Measurements from ENCODE around the gene NFYB.
A peak's percentile ranks its signal among the peaks of the same experiment; 100 is the strongest.
"Not testable (repeated sequence)": the region's sequence is repeated elsewhere in the genome, so short reads cannot be mapped to it uniquely, and the experiment has no call there.

Gene NFYB

GRCh38 chr12:104155711-104156555 lies 17.9 kb upstream of the NFYB start:
- DNase-seq = no peak

DNA sequence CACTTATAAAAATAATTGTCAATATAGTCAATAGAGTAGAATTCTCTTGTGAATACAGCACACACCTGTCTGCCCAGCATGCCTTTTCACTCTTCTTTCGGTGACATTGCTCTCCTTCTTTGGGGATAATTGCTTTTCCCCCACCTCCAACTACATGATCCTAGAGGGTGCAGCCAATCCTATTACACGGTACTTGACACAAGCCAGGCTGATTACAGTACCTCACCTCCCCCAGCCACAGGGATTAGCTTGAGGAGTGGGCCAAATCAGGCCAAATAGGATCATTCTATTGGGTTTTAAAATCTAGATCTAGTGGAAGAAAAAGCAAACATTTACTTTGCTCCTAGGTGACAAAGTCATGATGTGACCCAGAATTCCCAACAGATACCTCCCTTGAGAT lies 16.8 kb upstream of the NFYB start:
- no peak for DNase-seq

- no peak for DNase-seq
Observed at GRCh38 chr12:104154286-104154685, 16.3 kb upstream of the NFYB start.

- DNase-seq = no peak
Observed at GRCh38 chr12:104152685-104153241, 14.8 kb upstream of the NFYB start.

GRCh38 chr12:104150416-104150815 lies 12.4 kb upstream of the NFYB start:
- DNase-seq = no peak

GRCh38 chr12:104147346-104147745 lies 9.3 kb upstream of the NFYB start:
- DNase-seq = no peak

GRCh38 chr12:104143918-104144317 lies 5.9 kb upstream of the NFYB start:
- DNase-seq = no peak

DNA sequence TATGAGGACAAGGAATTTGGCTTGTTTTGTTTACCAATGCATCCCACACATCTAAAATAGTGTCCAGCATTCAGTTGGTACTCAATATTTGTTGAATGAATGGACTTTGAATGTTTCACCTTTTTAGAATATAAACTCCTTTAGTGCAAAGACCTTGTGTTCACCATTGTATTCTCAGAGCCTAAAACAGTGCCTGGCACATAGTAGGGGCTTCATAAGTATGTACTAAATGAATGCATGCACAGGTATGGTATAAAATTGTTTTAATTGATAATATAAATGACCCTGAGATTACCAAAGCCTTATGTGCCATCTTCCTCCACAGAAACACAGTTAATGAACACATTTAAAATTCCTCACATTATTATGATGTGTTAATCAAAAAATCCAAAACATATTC lies 5.0 kb upstream of the NFYB start:
- no peak for DNase-seq

GRCh38 chr12:104142543-104142942 lies 4.5 kb upstream of the NFYB start:
- DNase-seq = no peak

DNA sequence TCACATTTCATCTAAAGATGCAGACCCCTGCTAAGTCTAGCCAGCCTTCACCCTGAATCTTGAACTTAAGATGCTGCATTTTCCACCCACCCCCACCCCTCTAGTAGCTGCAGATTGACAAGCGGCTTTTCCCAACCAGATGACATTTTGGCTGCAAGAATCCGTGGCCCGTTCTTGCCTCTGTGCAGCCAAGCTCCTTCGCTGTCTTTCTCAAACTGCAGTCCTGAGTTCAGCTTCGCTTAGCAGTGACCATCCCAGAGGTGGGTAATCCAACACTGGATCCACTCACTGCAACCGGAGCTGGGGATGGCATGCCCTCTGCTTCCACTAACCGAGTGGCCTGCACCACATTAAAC lies 765 bp upstream of the NFYB start:
- DNase-seq = no peak

GRCh38 chr12:104137001-104137901 lies 759 bp downstream of the NFYB start:
- peak; percentile 62 for DNase-seq

- DNase-seq = peak; percentile 40
Observed at GRCh38 chr12:104136577-104136976, 1.4 kb downstream of the NFYB start.

DNA sequence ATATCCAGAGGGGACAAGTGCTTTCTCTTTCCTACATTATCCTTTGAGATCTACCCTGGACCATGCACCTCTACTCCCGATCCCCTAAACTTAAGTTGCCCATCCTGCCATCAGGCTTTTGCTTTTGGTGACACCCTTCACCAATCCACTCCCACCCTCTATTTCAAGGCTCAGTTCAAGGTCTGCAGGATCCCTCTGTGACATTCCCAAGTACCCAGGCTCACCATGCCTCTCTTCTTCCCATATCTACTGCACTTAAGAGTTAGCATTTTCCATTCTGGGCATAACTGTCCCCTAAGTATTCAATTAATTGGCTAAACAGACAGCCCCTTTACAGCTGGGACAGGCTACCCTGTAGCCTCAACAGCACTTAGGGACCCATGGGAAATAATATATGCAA lies 3.1 kb downstream of the NFYB start:
- no peak for DNase-seq

DNA sequence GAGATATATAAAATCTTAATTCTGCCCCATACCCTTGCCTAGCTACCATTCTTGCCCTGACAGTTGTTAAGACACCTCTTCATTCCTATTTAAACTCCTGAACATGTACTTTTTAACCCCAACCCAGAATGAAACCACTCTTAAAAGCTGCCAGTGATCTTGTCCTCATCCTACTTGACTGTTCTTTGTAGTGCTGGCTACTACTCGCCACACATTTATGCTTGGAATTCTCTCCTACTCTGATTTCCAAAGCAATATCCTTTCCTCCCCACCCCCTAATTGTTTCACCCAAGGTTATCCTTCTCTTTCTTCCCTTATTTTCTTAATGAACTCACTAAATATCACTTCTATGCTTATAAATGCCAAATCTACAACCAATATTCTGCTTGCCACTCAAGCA lies 4.1 kb downstream of the NFYB start:
- peak; percentile 23 for DNase-seq

DNA sequence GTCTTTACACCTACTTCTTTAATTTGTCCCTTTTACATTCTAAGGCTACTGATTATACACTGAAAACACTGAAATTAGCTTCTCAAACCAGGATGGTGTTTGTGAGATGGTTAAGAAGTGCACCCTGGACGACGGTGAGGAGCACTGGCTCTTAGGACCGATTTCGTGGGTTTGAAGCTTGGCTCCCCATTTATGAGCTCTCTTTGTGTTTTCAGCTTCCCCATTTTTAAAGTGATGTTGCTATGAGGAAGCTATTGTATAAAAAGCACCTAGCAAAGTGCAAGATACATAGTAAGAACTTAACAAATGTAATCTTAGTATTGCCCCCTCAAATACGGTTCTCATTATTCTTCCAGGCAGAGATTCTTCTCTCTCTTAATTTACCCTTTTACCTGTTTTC lies 4.7 kb downstream of the NFYB start:
- DNase-seq = no peak

DNA sequence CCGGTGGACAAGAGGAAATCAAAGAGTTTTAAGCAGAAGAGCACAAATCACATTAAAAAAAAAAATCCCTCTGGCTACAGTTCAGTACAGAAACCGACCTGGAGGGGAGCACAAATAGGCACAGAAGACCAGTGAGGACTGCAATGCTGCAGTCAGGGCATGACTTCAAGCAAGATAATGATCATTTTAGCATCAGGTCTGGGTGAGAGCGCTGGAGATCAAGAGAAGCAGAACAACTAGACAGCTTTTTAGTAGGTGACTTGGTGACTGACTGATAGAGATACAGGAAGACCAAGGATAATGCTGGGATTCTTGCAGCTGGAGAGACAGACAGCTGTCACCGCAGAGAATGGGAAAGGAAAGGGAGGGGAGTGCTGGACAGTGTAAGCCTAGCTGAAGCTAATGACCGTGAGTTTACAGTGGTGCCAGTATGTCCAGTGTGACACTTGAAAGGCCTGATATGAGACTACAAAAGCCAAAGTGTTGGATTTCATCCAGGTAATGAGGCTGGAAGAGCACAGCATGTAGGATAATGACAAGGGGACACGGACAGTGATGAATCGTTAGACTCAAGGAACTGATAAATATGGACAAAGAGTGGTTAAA lies 5.6 kb downstream of the NFYB start:
- no peak for DNase-seq

GRCh38 chr12:104131609-104132008 lies 6.4 kb downstream of the NFYB start:
- no peak for DNase-seq

DNA sequence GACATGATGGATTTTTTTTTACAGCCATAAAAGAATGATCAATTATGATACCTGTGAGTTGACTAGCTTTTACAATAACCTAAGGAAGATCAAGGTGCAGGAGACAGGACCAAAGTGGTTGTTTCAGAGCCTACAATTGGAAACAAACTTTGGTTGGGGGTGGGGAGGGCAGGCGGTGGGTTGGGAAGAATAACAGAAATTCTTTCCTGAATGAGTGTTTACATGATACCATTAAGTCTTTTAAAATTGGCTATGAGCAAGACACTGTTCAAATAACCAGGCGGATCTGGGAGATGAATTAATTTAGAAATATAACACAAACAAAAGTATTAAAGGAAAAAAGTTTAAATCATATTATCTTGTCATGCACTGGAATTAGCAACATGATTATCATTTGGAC lies 7.2 kb downstream of the NFYB start:
- DNase-seq = no peak

GRCh38 chr12:104126548-104126947 lies 11.5 kb downstream of the NFYB start:
- DNase-seq = no peak

GRCh38 chr12:104122298-104122697 lies 15.7 kb downstream of the NFYB start:
- DNase-seq = no peak

GRCh38 chr12:104121001-104121400 lies 17.0 kb downstream of the NFYB start:
- DNase-seq = peak; percentile 82

DNA sequence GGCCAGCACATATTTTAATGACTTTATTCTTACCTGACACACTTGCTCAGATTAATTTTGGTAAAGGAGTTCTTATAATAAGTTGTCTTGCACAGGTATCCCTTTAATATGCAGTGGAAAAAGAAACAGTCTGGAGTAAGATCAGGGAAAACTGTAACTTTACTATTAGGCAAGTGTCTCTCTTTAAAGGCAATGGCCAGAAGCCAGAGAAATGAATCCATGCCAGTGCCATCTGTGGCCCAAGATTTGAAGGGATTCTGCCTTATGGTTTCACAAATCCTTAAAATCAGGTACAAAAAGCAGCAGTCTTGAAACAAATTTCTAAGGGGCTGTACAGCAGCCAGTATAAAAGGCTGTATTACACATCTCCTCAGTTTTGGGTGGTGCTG lies 22.4 kb downstream of the NFYB start:
- no peak for DNase-seq

GRCh38 chr12:104114834-104115586 lies 23.0 kb downstream of the NFYB start:
- DNase-seq = not testable (repeated sequence)

Measured in HCEC 1CT (cell line).